ENCODE results near the gene OSBPL6.

DNA sequence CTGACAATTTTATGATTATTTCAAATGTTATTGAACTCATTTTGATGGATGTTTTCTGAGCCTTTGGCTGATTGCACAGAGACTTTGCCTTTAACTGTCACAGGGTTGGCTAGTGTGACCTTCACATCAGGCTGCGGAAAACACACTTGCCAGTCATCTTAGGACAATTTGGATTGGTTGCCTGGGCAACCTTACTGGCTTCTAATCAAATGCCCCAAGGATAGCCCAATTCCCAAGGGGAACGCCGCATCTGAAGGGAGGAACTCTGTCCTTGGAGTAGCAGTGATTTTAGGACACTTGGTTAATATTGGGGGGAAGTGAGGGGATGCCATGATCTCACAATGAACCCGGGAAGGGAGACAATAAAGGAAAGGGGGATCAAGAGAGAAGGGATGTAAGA, 29.5 kb downstream of the OSBPL6 start:
- TF ChIP-seq SNAI2 (CRISPR knock-in tag; IDR thresholded peaks at IDR 0.05): no peak
- TF ChIP-seq ISL1 (CRISPR knock-in tag; IDR thresholded peaks at IDR 0.05): no peak
- TF ChIP-seq ZFP3 (CRISPR knock-in tag; IDR thresholded peaks at IDR 0.05): no peak
- no peak for TF ChIP-seq PPARA (CRISPR knock-in tag; IDR thresholded peaks at IDR 0.05; ENCODE audit: borderline replicate concordance)
- no peak for TF ChIP-seq PATZ1 (CRISPR knock-in tag; IDR thresholded peaks at IDR 0.05; ENCODE audit: borderline replicate concordance)
- no peak for TF ChIP-seq OSR1 (CRISPR knock-in tag; IDR thresholded peaks at IDR 0.05)
- no peak for TF ChIP-seq ZNF70 (CRISPR knock-in tag; IDR thresholded peaks at IDR 0.05)
- TF ChIP-seq, protein P1, sequence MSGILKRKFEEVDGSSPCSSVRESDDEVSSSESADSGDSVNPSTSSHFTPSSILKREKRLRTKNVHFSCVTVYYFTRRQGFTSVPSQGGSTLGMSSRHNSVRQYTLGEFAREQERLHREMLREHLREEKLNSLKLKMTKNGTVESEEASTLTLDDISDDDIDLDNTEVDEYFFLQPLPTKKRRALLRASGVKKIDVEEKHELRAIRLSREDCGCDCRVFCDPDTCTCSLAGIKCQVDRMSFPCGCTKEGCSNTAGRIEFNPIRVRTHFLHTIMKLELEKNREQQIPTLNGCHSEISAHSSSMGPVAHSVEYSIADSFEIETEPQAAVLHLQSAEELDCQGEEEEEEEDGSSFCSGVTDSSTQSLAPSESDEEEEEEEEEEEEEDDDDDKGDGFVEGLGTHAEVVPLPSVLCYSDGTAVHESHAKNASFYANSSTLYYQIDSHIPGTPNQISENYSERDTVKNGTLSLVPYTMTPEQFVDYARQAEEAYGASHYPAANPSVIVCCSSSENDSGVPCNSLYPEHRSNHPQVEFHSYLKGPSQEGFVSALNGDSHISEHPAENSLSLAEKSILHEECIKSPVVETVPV (CRISPR knock-in tag; IDR thresholded peaks at IDR 0.05): no peak
- no peak for TF ChIP-seq ZNF565 (CRISPR knock-in tag; conservative IDR thresholded peaks at IDR 0.05; ENCODE audit: low read depth)
- TF ChIP-seq ZC3H10 (CRISPR knock-in tag; IDR thresholded peaks at IDR 0.05): no peak
- TF ChIP-seq, protein P2, sequence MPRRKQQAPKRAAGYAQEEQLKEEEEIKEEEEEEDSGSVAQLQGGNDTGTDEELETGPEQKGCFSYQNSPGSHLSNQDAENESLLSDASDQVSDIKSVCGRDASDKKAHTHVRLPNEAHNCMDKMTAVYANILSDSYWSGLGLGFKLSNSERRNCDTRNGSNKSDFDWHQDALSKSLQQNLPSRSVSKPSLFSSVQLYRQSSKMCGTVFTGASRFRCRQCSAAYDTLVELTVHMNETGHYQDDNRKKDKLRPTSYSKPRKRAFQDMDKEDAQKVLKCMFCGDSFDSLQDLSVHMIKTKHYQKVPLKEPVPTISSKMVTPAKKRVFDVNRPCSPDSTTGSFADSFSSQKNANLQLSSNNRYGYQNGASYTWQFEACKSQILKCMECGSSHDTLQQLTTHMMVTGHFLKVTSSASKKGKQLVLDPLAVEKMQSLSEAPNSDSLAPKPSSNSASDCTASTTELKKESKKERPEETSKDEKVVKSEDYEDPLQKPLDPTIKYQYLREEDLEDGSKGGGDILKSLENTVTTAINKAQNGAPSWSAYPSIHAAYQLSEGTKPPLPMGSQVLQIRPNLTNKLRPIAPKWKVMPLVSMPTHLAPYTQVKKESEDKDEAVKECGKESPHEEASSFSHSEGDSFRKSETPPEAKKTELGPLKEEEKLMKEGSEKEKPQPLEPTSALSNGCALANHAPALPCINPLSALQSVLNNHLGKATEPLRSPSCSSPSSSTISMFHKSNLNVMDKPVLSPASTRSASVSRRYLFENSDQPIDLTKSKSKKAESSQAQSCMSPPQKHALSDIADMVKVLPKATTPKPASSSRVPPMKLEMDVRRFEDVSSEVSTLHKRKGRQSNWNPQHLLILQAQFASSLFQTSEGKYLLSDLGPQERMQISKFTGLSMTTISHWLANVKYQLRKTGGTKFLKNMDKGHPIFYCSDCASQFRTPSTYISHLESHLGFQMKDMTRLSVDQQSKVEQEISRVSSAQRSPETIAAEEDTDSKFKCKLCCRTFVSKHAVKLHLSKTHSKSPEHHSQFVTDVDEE (CRISPR knock-in tag; IDR thresholded peaks at IDR 0.05): no peak
